Measurements from ENCODE around the gene SPAG16. TPM values are rescaled to one million over a fixed set of nuclear protein-coding genes. Genes with fewer than 3 reads are reported as not detected.

The SPAG16 gene
- total RNA-seq, 1 experiment from 2014 or later: 30.0 TPM

GRCh38 chr2:214011676-214012075 lies 727.4 kb downstream of the SPAG16 start:
- POLR2A ChIA-PET (ENCODE audit: unreplicated experiment): no interaction called here
- no peak overlapping the region for H3K4me2 ChIP-seq
- no peak for TF ChIP-seq CTCF (conservative IDR thresholded peaks at IDR 0.05)
- no peak for TF ChIP-seq EZH2 (IDR thresholded peaks at IDR 0.05; ENCODE audit: low read depth)

DNA sequence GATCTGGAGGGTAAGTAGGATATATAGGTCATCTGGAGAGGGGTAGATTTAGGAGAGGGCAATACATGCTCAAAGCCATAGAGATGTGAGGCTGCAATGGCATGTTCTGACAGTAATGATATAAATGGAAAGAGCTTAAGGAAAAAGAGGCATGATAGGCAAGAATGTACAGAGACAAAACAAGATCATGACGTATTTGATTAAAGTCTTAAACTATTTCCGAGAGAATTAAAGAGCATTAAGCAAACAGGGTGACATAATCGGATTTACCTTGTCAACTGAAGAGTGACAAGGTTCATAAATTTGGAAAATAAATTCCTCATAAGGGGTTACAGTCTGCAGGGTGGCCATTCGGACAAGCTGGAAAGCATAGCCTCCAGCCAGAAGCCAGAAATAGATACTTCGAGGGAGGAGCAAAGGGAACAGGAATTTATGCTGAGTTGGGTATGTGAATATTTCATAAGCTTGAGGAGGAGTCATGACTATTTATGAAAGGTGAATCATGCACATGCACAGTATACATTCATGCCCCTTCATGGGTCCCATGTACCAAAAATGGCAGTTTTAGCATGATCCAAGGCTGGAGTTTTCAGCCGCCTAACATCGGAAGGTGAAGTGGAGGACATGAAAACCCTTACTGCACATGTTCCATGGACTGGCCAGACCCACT lies 730.4 kb downstream of the SPAG16 start:
- TF ChIP-seq CTCF (conservative IDR thresholded peaks at IDR 0.05) (no peak), EZH2 (IDR thresholded peaks at IDR 0.05; ENCODE audit: low read depth) (no peak)
- Histone ChIP-seq H3K36me3 (ENCODE audit: low read depth) (no peaks in the 10 kb centered on the region), H3F3A (ENCODE audit: insufficient read depth, low read depth) (peaks cover 11% of the 10 kb centered on the region; the same call in 1 of the 2 replicates), H3K4me3 (no peak overlapping the region), H3K4me1 (replicated peaks; ENCODE audit: insufficient read depth) (peaks cover 15% of the 10 kb centered on the region), H3K9me3 (ENCODE audit: insufficient read depth, low read depth) (no peaks in the 10 kb centered on the region), H2AFZ (no peak overlapping the region), H3K79me2 (ENCODE audit: low read depth) (no peaks in the 10 kb centered on the region), H3K27ac (no peak overlapping the region), H4K20me1 (ENCODE audit: insufficient read depth) (no peaks in the 10 kb centered on the region), H3K9me2 (ENCODE audit: insufficient read depth) (no peaks in the 10 kb centered on the region), H3K27me3 (ENCODE audit: insufficient read depth, low read depth) (no peaks in the 10 kb centered on the region), H3K4me2 (no peak overlapping the region)
- no TSS peak for BruUV-seq (replicated peaks)
- intact Hi-C loops (cut with micrococcal nuclease; ENCODE audit: unreplicated experiment): loop anchor here (10.0 kb wide), 1 partner anchor 170 kb away; no protein-coding TSS in a partner anchor
- POLR2A ChIA-PET (ENCODE audit: unreplicated experiment): no interaction called here
- CTCF ChIA-PET: no interaction called here
- no peak for DNase-seq

More at GRCh38 chr2:214011676-214012075, 727.4 kb downstream of the SPAG16 start:
- Histone ChIP-seq H3K27me3 (ENCODE audit: insufficient read depth, low read depth) (no peaks in the 10 kb centered on the region), H4K20me1 (ENCODE audit: insufficient read depth) (no peaks in the 10 kb centered on the region), H2AFZ (no peak overlapping the region), H3K9me2 (ENCODE audit: insufficient read depth) (no peaks in the 10 kb centered on the region), H3K36me3 (ENCODE audit: low read depth) (no peaks in the 10 kb centered on the region), H3K27ac (no peak overlapping the region), H3K4me3 (no peak overlapping the region), H3K9me3 (ENCODE audit: insufficient read depth, low read depth) (no peaks in the 10 kb centered on the region; the same call in 1 of the 2 replicates), H3K79me2 (ENCODE audit: low read depth) (no peaks in the 10 kb centered on the region), H3F3A (ENCODE audit: insufficient read depth, low read depth) (no peaks in the 10 kb centered on the region), H3K4me1 (replicated peaks; ENCODE audit: insufficient read depth) (no peaks in the 10 kb centered on the region)
- BruUV-seq (replicated peaks): no TSS peak
- CTCF ChIA-PET: no interaction called here
- DNase-seq: no peak
- intact Hi-C loops (cut with micrococcal nuclease; ENCODE audit: unreplicated experiment): loop anchor here (10.0 kb wide), 1 partner anchor 167 kb away; no protein-coding TSS in a partner anchor

GRCh38 chr2:214019229-214019972 lies 735.1 kb downstream of the SPAG16 start:
- Histone ChIP-seq H3K27ac (peak overlapping the region; percentile 69), H3F3A (ENCODE audit: insufficient read depth, low read depth) (peaks cover 15% of the 10 kb centered on the region; the same call in 1 of the 2 replicates), H2AFZ (peak overlapping the region; percentile 70), H3K4me1 (replicated peaks; ENCODE audit: insufficient read depth) (peaks cover 22% of the 10 kb centered on the region), H3K4me2 (peak overlapping the region; percentile 39), H3K36me3 (ENCODE audit: low read depth) (no peaks in the 10 kb centered on the region), H3K79me2 (ENCODE audit: low read depth) (no peaks in the 10 kb centered on the region), H4K20me1 (ENCODE audit: insufficient read depth) (no peaks in the 10 kb centered on the region), H3K4me3 (no peak overlapping the region), H3K9me2 (ENCODE audit: insufficient read depth) (no peaks in the 10 kb centered on the region; the same call in 1 of the 2 replicates), H3K27me3 (ENCODE audit: insufficient read depth, low read depth) (no peaks in the 10 kb centered on the region), H3K9me3 (ENCODE audit: insufficient read depth, low read depth) (peaks cover 7% of the 10 kb centered on the region; the same call in 1 of the 2 replicates)
- DNase-seq: peak; percentile 85 to 96
- intact Hi-C loops (cut with micrococcal nuclease; ENCODE audit: unreplicated experiment): loop anchor here (1.0 to 10.0 kb wide), 3 partner anchors 24 to 175 kb away; no protein-coding TSS in a partner anchor
- ChIA-PET CTCF (interaction anchor here (0.6 to 0.7 kb wide), 2 partner anchors 84 to 1992 kb away, joined by 4 to 5 read pairs; no protein-coding TSS in a partner anchor), POLR2A (ENCODE audit: unreplicated experiment) (interaction anchor here (0.6 kb wide), 5 partner anchors 61 to 1613 kb away, joined by 3 to 7 read pairs (median 5); no protein-coding TSS in a partner anchor)
- no TSS peak for BruUV-seq (replicated peaks)
- no peak for TF ChIP-seq EZH2 (IDR thresholded peaks at IDR 0.05; ENCODE audit: low read depth)
- no peak for TF ChIP-seq CTCF (conservative IDR thresholded peaks at IDR 0.05)

Measured in PC-9 (cell line).